Measurements from ENCODE around the gene CFAP58. TPM values are rescaled to one million over a fixed set of nuclear protein-coding genes. Genes with fewer than 3 reads are reported as not detected.

Gene CFAP58
- total RNA-seq, 3 donors from 2014 or later, result 0.14 to 0.44 (median 0.17) TPM

DNA sequence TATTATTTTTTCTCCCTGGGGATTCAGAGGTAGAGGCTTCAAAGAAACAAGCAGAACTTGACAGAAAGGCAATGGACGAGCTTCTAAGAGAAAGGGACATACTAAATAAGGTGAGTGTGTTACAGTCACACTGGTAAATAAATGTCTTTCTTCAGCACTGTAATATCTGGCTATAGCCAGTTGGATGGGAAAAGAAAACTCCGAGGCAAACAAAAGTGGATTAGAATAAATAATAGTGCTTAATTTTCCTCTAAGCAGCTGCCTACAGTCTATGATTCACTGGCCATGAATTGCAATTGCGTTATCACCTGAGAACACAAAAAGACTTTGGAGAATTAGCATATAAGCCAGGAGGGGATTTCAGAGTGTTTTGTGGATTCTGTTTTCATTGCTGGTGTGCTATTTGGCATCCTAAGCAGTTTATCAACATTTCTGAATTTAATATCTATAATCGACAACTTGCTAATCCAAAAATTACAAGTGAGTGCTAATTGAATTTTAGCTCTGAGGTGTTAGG is 23.2 kb downstream of the CFAP58 start:
- DNase-seq (no peak), ATAC-seq (no peak)
- Histone ChIP-seq H3K4me1 (ENCODE audit: low read depth) (no peaks in the 10 kb centered on the region), H3K36me3 (ENCODE audit: low read depth) (no peaks in the 10 kb centered on the region), H3K9me3 (no peaks in the 10 kb centered on the region), H3K4me3 (no peak overlapping the region)
- intact Hi-C loops (cut with DNase I, micrococcal nuclease), result no loop called here
- TF ChIP-seq, protein P1, sequence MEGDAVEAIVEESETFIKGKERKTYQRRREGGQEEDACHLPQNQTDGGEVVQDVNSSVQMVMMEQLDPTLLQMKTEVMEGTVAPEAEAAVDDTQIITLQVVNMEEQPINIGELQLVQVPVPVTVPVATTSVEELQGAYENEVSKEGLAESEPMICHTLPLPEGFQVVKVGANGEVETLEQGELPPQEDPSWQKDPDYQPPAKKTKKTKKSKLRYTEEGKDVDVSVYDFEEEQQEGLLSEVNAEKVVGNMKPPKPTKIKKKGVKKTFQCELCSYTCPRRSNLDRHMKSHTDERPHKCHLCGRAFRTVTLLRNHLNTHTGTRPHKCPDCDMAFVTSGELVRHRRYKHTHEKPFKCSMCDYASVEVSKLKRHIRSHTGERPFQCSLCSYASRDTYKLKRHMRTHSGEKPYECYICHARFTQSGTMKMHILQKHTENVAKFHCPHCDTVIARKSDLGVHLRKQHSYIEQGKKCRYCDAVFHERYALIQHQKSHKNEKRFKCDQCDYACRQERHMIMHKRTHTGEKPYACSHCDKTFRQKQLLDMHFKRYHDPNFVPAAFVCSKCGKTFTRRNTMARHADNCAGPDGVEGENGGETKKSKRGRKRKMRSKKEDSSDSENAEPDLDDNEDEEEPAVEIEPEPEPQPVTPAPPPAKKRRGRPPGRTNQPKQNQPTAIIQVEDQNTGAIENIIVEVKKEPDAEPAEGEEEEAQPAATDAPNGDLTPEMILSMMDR (IDR thresholded peaks at IDR 0.05), result no peak

GRCh38 chr10:104380336-104380735 is 26.7 kb downstream of the CFAP58 start:
- H3K4me3 ChIP-seq, result no peak overlapping the region
- H3K4me1 ChIP-seq (ENCODE audit: low read depth), result no peaks in the 10 kb centered on the region
- intact Hi-C loops (cut with DNase I, micrococcal nuclease), result no loop called here
- TF ChIP-seq, protein P1 (IDR thresholded peaks at IDR 0.05), result no peak
- H3K36me3 ChIP-seq (ENCODE audit: low read depth), result no peaks in the 10 kb centered on the region
- no peaks in the 10 kb centered on the region for H3K9me3 ChIP-seq
- DNase-seq, result no peak
- ATAC-seq, result no peak

GRCh38 chr10:104387130-104387888 is 33.7 kb downstream of the CFAP58 start:
- Histone ChIP-seq H3K36me3 (ENCODE audit: low read depth) (no peaks in the 10 kb centered on the region), H3K9me3 (no peaks in the 10 kb centered on the region), H3K4me1 (ENCODE audit: low read depth) (no peaks in the 10 kb centered on the region), H3K4me3 (no peak overlapping the region)
- ATAC-seq (no peak), DNase-seq (peak in 1 of 3 donors; percentile 4)
- intact Hi-C loops (cut with DNase I, micrococcal nuclease), result no loop called here
- TF ChIP-seq, protein P1 (IDR thresholded peaks at IDR 0.05), result no peak

DNA sequence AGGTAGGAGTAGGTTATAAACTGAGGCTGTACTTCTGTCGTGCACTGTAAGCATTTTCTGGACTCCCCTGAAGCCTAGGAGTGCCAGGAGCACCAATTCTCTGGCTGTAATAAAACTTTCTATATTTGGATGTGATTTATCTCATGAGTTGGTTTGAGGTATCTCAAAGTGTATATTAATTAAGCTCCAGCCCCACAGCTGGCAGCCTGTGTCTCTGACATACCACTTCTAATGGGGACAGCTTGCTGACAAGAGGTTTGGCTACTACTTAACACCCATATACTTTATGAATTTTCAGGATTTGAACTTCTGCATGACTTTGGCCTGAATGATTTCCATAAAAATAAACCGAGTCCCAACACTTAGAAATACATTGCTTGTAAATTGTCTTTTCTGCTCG is 35.2 kb downstream of the CFAP58 start:
- Histone ChIP-seq H3K4me1 (ENCODE audit: low read depth) (no peaks in the 10 kb centered on the region), H3K36me3 (ENCODE audit: low read depth) (no peaks in the 10 kb centered on the region), H3K4me3 (no peak overlapping the region), H3K9me3 (no peaks in the 10 kb centered on the region)
- intact Hi-C loops (cut with DNase I, micrococcal nuclease), result no loop called here
- ATAC-seq (no peak), DNase-seq (no peak)
- TF ChIP-seq, protein P1 (IDR thresholded peaks at IDR 0.05), result no peak

- DNase-seq, result no peak
- no peaks in the 10 kb centered on the region for H3K9me3 ChIP-seq
- H3K4me1 ChIP-seq (ENCODE audit: low read depth), result no peaks in the 10 kb centered on the region
- intact Hi-C loops (cut with DNase I, micrococcal nuclease), result no loop called here
- no peak overlapping the region for H3K4me3 ChIP-seq
- TF ChIP-seq, protein P1 (IDR thresholded peaks at IDR 0.05), result no peak
- ATAC-seq, result no peak
- H3K36me3 ChIP-seq (ENCODE audit: low read depth), result no peaks in the 10 kb centered on the region
Observed at GRCh38 chr10:104391150-104391968, 37.7 kb downstream of the CFAP58 start.
